D341Med (cell line): Measurements from ENCODE around the gene NEBL.

Experiments
- DNase-seq: peaks from one replicate; pipeline ENCODE4 v3.0.0; 2012; ENCODE audit warnings: low spot score

Gene NEBL

DNA sequence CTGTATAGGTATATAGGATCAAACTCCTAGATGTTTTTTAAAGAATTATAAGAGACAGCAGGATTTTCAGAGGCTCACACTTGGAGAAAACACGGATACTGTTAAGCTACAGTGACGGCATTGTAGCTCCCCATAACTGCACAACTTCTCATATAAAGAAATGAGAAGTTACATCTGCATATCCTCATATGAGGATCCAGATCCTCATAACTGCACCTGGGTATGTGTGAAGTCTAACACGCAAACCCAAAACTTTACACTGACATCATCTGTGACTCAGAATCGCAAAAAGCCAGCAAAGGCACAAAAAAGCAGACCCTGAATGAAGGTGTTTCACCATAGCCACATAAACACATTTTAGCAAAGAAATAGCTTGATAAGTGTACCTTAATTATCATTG is 34.1 kb downstream of the NEBL start:
- no peak for DNase-seq

DNA sequence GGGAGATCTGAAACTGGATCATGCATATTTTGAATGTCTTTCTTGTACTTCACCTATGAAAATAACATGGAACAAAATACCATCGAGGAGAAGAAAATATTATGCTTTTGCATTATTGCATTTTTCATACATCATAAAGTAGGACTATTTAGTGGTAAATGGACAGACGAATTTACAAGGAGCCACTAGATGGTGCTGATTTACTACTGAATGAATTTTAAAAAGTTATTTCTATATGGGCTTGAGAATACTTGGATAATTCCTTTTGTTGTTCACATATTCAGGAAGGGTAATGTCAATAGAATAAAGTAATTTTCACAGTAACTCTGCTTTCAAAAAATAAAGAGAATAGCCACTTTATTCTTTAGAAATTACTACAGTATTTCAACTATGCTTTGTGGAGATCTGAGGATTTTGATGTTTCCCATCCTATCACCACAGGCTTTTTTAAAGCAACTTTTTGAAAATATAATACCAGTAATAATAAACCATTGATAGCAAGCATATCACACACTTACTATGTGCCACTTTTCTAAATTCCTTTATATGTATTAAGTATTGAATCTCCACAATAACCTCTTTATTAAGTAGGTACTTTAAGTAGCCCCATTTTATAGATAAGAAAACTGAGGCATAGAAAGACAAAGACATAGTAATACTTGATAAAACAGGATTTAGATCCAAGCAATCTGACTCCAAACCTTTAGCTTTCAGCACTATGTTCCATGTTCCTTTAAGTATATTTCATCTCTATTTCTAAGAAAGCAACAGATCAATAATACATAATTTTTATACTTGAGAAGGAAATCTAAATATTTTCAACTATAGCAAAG is 38.6 kb downstream of the NEBL start:
- no peak for DNase-seq

- no peak for DNase-seq
These were observed 40.6 kb downstream of the NEBL start for GRCh38 chr10:20856484-20856883.

DNA sequence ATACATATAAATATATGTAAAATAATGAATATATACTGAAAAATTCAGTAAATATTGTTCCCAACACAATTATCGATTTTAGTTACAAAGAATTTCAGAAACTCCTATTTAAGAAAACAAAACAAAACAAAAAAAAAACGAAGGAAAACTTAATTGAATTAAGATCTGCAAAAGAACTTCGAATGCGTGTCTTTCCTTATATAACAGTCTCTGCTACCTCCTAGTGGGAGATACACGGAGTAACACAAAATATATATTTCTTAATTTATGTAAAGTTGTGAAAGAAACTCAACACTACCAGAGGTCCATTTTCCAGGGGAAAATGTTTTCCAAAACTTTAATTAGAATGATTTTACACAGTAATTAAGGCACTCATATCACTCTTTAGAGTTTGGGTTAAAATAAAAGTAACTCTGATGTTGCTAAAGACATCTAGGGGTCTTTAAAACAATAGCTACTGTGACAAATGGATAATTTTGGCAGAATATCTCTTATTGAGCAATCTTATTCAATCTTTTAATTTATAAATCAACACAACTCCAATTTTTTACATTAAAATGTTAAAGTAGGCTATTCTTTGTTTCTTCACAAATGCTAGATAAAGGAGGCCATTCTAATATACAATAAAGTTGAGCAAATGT is 41.6 kb downstream of the NEBL start:
- DNase-seq, result no peak

DNA sequence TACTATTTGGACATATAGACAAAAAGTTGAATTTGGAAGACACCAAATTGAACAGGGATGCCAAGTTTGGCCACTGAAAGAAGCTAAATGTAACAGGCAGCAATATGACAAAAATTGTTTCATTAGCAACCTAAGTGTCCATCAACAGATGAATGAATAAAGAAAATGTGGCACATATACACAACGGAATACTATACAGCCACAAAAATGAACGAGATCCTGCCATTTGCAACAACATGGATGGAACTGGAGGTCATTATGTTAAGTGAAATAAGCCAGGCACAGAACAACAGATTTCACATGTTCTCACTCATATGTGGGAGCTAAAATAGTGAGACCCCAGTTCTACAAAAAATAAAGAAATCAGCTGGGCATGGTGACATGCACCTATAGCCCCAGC is 43.8 kb downstream of the NEBL start:
- no peak for DNase-seq

DNA sequence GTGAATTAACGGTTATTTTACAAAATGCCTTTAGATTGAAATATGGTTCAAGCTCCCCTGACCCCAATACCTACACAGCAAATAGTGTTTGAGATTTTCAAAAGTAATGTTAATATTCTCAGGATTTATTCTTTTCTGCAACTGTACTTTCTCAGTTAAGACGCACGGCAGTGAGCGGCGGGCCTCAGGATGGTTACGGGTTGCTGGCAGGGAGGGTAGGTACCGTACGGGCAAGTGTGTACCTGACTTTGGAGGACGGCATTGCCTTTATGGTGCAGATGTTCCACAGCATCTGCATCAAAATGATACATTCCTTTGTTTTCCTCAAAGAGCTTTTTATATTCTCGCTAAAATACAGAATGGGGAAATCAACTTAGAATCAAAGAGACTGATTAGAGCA is 44.8 kb downstream of the NEBL start:
- DNase-seq, result no peak

GRCh38 chr10:20847512-20847911 is 49.6 kb downstream of the NEBL start:
- DNase-seq, result no peak

DNA sequence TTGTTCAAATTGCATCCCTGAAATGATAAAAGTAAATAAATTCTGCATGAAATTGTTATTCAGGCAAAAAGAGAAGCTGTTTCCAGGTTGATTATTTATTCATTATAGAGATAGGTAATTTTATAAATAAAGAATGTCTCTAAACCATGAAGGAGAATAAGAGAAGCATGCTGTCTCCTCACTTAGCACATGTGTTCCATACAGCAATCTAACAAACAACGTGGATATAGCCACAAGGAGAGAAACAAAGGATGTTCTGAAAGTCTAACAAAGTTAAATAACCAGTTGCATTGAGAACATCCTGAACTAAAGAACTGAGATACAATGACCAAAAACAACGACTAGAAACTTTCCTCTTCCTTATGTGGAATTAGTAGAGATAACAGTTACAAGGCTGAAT is 50.8 kb downstream of the NEBL start:
- no peak for DNase-seq

- no peak for DNase-seq
These were observed 55.7 kb downstream of the NEBL start for GRCh38 chr10:20841419-20841818.

GRCh38 chr10:20839910-20840309 is 57.2 kb downstream of the NEBL start:
- no peak for DNase-seq

DNA sequence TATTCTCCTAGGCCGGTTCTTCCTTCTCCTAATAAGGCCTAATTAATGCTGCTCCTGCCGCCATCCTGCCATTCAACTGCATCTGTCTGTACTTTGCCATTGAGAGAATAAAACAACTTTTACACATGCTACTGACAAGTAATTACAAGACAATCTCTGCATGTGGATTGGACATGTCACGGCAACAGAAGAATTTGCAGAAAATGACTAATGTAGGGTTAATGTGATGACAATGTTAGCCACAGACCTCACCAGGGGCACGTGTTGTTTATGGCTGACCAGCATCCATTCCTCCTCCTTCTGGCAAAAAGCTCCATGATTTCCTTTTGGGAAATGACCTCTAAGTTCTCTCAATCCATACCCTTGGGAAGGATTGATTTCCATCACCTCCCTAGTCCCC is 58.0 kb downstream of the NEBL start:
- no peak for DNase-seq

GRCh38 chr10:20836401-20836800 is 60.7 kb downstream of the NEBL start:
- no peak for DNase-seq

DNA sequence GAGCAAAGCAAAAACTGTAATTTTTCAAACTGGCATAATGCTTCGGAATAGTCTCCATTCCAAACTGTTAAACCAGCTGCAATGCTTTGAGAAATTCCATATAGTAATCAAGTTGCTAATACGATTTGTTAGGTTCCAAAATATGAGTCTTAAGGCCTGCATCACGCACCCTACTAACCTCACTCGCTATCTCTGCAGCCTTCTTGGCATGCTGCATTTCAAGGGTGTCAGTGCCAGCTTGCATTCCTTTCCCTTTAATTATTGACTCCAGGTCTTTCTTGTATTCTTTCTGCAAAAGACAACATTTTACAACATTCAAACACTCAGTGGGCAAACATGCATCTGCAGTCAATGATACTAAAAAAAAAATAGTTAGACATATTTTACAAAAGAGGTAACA is 61.8 kb downstream of the NEBL start:
- DNase-seq, result no peak

DNA sequence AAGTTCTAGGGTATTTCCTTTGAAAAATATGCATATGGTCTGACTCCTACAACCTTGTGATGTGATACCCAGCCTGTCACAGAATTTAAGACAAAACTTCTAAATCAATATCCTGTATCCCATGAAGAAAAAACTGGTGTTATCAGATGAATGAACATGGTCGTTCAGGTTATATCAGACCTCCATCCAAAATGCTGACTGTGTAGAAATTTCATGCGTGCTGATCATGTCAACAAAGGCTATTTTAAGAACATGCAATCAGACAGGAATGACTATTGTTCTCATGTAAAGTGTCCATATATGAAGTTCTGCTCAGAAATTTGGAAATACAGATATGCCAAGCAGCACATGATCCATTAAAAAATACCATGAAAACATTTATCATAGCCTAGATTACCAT is 62.3 kb downstream of the NEBL start:
- no peak for DNase-seq

- DNase-seq, result no peak
These were observed 74.3 kb downstream of the NEBL start for GRCh38 chr10:20822825-20823224.

DNA sequence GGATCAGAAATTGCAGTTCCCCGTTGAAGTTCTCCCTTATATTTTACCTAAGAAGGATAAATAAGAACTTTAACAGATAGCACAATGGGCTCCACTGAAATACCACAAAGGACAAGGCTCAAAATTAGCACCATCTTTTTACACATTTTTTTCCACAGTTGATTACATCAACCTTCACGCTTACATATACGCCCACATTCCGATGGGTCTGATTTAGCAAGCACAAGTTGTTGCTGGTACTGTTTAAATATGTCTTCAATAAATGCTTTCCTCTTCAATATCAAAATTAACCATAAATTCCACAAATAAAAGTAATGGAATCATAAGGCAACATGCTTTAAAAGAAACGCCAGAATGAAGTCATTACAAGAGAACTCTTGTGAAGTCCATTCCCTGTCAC is 79.5 kb downstream of the NEBL start:
- no peak for DNase-seq

- no peak for DNase-seq
These were observed 80.0 kb downstream of the NEBL start for GRCh38 chr10:20817116-20817515.

DNA sequence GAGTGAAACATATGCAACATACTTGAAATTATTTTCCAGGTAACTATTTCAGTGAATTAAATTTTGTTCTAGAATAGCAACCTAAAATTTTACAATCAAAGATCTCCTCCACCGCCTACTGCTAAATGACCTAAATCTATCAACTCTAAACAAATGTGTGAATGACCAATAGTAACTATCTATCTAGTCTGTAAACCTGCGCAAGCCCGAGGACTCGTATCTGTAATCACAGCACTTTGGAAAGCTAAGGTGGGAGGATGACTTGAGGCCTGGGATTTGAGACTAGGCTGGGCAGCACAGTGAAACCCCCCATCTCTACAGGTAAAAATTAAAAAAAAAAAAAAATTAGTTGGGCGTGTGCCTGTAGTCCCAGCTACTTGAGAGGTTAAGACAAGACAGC is 83.0 kb downstream of the NEBL start:
- no peak for DNase-seq

DNA sequence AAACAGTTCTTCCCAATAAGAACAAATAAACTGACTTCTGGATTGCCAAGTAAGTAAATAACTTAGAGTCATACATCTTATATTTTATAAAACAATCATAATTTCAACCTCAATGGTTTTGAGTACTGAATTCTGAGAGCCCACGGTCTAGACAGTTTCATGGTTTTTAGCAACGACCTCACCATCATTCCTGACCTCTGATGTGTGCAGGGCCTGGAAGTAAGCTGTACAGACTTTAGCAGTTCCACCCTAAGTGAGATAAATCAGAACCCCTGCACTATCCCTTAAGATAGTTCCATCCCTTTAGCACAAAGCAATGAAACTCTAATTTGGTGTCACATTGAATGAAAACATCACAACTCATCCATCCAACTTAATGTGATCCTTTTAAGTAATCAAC is 86.0 kb downstream of the NEBL start:
- no peak for DNase-seq

DNA sequence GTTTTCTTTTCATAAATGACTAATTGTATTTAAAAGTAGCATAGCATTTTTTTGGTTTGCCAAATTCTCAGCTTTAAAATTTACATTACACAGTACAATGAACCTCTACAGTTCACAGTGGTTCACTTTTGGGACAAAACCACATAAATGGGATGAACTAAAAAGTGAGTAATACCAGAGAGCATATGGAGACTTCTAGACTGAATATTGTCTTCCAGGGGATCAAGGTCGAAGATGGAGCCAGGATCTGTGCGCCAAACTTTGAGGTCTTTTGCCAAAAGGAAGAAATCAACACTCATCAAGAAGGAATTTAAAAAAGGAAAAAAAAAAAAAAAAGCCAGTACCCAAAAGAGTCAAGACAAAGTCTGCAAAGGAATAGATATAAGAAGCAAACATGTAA is 87.5 kb downstream of the NEBL start:
- no peak for DNase-seq

DNA sequence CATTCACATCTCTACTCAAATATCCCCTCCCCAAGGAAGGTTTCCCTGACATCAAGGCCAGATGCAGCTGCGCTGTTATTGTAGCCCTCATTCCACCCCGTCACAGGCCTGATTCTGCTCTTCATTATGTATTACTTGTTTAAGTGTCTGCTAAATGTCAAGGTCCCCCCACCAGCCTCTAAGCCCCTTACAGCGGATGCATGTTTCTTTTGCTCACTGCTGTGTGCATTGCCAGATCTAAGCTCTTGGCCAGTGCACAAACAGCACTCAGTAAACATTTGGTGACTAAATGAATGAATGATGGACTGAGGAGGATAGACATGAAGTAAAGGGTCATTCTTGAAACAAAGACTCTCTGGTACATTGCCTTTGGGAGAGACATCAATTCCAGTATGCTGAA is 90.6 kb downstream of the NEBL start:
- no peak for DNase-seq

GRCh38 chr10:20797290-20797689 is 99.8 kb downstream of the NEBL start:
- no peak for DNase-seq

- DNase-seq, result no peak
These were observed 101.7 kb downstream of the NEBL start for GRCh38 chr10:20795391-20795790.

DNA sequence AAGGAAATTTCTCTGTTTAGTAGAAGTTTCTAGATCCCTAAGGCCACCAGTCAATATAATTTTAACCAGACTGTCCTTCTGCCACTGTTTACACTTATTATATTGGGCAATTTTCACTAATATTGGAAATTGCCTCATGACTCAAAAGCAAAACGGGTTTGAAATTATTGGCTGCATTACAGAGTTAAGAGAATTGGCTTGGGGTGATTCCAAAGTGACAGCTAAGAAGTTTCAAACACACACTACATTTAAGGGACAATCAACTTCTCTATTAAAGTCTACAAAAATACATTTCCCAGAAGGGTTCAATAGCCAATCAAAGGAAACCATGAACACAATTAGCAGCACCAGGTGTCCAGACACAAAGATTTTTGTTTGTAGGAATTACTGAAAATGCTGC is 111.9 kb downstream of the NEBL start:
- DNase-seq, result no peak
